K562 (cell line): ENCODE results near the gene SFT2D2. TPM values are rescaled to one million over a fixed set of nuclear protein-coding genes. Genes with fewer than 3 reads are reported as not detected.

Experiments used
- CBFB ChIP-seq: sonication (generic); formaldehyde crosslinking; IDR thresholded peaks from 2 replicates; pipeline ENCODE4 v1.4.0; 2020; ENCODE audit warnings: mild to moderate bottlenecking, missing genetic modification reagents
- CBX5 ChIP-seq: IDR thresholded peaks from 2 replicates; pipeline ENCODE4 v1.6.1; 2014; ENCODE audit warnings: low read depth, borderline replicate concordance
- DPF2 ChIP-seq: fragments of 450-650 bp; IDR thresholded peaks from 2 replicates; pipeline ENCODE4 v1.6.1; 2016
- FIP1L1 ChIP-seq: fragments of 200-400 bp; formaldehyde crosslinking; IDR thresholded peaks from 2 replicates; pipeline ENCODE4 v1.6.1; 2018; ENCODE audit warnings: mild to moderate bottlenecking, low read depth, low read length; ENCODE audit not compliant: poor library complexity, severe bottlenecking
- HEY1 ChIP-seq: fragments of 250-450 bp; sonication (Bioruptor Pico); IDR thresholded peaks from 2 replicates; pipeline ENCODE4 v1.5.0; 2020; ENCODE audit warnings: mild to moderate bottlenecking, moderate library complexity, borderline replicate concordance
- ILK ChIP-seq: fragments of 450-650 bp; IDR thresholded peaks from 2 replicates; pipeline ENCODE4 v1.6.1; 2016; ENCODE audit warnings: missing genetic modification characterization, low read depth, mild to moderate bottlenecking, missing compliant biosample characterization, moderate library complexity, borderline replicate concordance
- MAFF ChIP-seq: IDR thresholded peaks from 2 replicates; pipeline ENCODE4 v1.6.1; 2012; ENCODE audit warnings: low read length, improper control_type of control experiment
- MTA3 ChIP-seq: fragments of 450-650 bp; formaldehyde crosslinking; IDR thresholded peaks from 2 replicates; pipeline ENCODE4 v1.6.1; 2017; ENCODE audit warnings: mild to moderate bottlenecking, borderline replicate concordance
- PRPF4 ChIP-seq: fragments of 200-400 bp; formaldehyde crosslinking; IDR thresholded peaks from one replicate; pipeline ENCODE4 v1.6.1; 2017; ENCODE audit warnings: low read length, low read depth, mild to moderate bottlenecking; ENCODE audit not compliant: insufficient read depth, poor library complexity, severe bottlenecking
- RUNX1 ChIP-seq: sonication (generic); IDR thresholded peaks from 2 replicates; pipeline ENCODE4 v1.6.1; 2016; ENCODE audit warnings: antibody characterized with exemption, low read depth
- STAG1 ChIP-seq: sonication (generic); formaldehyde crosslinking; IDR thresholded peaks from 2 replicates; pipeline ENCODE4 v1.5.0; 2020; ENCODE audit warnings: missing genetic modification reagents, borderline replicate concordance
- TSC22D4 ChIP-seq: fragments of 450-650 bp; IDR thresholded peaks from 2 replicates; pipeline ENCODE4 v1.6.1; 2016; ENCODE audit warnings: missing genetic modification characterization, missing biosample characterization, control low read depth
- ZNF282 ChIP-seq: sonication (generic); formaldehyde crosslinking; IDR thresholded peaks from 2 replicates; pipeline ENCODE4 v1.8.1; 2023; ENCODE audit warnings: missing genetic modification reagents
- polyA plus RNA-seq, 8 experiments: library from polyadenylated mRNA; depleted of rRNA in 4 of 8; stranded (reverse) in 5 of 8; unstranded in 3 of 8; fragments of >200 nt; fragmentation: Nextera tagmentation in 2 of 8; fragmentation: Illumina TruSeq in 1 of 8; extraction: Ambion mirVana in 2 of 8; extraction: Trizol in 1 of 8; gene quantifications; 2 replicates each; pipeline versions ENCODE4 v1.2.1 to v1.2.3, GENCODE V29; 2011 to 2014; ENCODE audit warnings: inconsistent platforms in 1 of 8, missing spikeins in 1 of 8
- total RNA-seq, 7 experiments: library from RNA; depleted of rRNA in 6 of 7; stranded (reverse); fragments of >200 nt in 6 of 7; fragmentation: Illumina TruSeq in 2 of 7; extraction: Trizol in 2 of 7; gene quantifications; 2 replicates each; pipeline versions ENCODE4 v1.2.1 to v1.2.3, GENCODE V29; 2011 to 2021; ENCODE audit warnings: low replicate concordance in 1 of 7
- TF ChIP-seq, protein P1 (sequence below): fragments of 450-650 bp; IDR thresholded peaks from 2 replicates; pipeline ENCODE4 v1.6.1; 2016; ENCODE audit warnings: low read depth
- TF ChIP-seq, protein P2 (sequence below): IDR thresholded peaks from 2 replicates; pipeline ENCODE4 v1.6.1; 2011; ENCODE audit warnings: borderline replicate concordance, low read depth, mild to moderate bottlenecking, moderate library complexity, low read length; ENCODE audit not compliant: insufficient read depth, poor library complexity, severe bottlenecking
- TF ChIP-seq, protein P3 (sequence below): IDR thresholded peaks from 3 replicates; pipeline ENCODE4 v1.6.1; 2011; ENCODE audit warnings: borderline replicate concordance, mild to moderate bottlenecking; ENCODE audit not compliant: insufficient read length, insufficient read depth

SFT2D2 gene
- total and polyA plus RNA-seq, 9 of the 15 experiments (the other 6 are each of a cell fraction or from before 2014, with no cell fraction given): 3.4 to 50.1 (median 21.6) TPM

GRCh38 chr1:168225476-168226190 lies at the start of gene SFT2D2 (continued):
- TF ChIP-seq RUNX1 (no peak), STAG1 (CRISPR knock-in tag) (peak; percentile 42; the same call in 1 of the 2 replicates), MTA3 (peak; percentile 91), FIP1L1 (peak; percentile 67), CBX5 (no peak; the same call in 1 of the 2 replicates), TSC22D4 (tag) (no peak), HEY1 (CRISPR knock-in tag) (no peak), DPF2 (peak; percentile 60), MAFF (no peak), ILK (tag) (no peak), ZNF282 (CRISPR knock-in tag) (peak; percentile 73; the same call in 1 of the 2 replicates), PRPF4 (no peak), CBFB (no peak; the same call in 1 of the 2 replicates)
- TF ChIP-seq, protein P1, sequence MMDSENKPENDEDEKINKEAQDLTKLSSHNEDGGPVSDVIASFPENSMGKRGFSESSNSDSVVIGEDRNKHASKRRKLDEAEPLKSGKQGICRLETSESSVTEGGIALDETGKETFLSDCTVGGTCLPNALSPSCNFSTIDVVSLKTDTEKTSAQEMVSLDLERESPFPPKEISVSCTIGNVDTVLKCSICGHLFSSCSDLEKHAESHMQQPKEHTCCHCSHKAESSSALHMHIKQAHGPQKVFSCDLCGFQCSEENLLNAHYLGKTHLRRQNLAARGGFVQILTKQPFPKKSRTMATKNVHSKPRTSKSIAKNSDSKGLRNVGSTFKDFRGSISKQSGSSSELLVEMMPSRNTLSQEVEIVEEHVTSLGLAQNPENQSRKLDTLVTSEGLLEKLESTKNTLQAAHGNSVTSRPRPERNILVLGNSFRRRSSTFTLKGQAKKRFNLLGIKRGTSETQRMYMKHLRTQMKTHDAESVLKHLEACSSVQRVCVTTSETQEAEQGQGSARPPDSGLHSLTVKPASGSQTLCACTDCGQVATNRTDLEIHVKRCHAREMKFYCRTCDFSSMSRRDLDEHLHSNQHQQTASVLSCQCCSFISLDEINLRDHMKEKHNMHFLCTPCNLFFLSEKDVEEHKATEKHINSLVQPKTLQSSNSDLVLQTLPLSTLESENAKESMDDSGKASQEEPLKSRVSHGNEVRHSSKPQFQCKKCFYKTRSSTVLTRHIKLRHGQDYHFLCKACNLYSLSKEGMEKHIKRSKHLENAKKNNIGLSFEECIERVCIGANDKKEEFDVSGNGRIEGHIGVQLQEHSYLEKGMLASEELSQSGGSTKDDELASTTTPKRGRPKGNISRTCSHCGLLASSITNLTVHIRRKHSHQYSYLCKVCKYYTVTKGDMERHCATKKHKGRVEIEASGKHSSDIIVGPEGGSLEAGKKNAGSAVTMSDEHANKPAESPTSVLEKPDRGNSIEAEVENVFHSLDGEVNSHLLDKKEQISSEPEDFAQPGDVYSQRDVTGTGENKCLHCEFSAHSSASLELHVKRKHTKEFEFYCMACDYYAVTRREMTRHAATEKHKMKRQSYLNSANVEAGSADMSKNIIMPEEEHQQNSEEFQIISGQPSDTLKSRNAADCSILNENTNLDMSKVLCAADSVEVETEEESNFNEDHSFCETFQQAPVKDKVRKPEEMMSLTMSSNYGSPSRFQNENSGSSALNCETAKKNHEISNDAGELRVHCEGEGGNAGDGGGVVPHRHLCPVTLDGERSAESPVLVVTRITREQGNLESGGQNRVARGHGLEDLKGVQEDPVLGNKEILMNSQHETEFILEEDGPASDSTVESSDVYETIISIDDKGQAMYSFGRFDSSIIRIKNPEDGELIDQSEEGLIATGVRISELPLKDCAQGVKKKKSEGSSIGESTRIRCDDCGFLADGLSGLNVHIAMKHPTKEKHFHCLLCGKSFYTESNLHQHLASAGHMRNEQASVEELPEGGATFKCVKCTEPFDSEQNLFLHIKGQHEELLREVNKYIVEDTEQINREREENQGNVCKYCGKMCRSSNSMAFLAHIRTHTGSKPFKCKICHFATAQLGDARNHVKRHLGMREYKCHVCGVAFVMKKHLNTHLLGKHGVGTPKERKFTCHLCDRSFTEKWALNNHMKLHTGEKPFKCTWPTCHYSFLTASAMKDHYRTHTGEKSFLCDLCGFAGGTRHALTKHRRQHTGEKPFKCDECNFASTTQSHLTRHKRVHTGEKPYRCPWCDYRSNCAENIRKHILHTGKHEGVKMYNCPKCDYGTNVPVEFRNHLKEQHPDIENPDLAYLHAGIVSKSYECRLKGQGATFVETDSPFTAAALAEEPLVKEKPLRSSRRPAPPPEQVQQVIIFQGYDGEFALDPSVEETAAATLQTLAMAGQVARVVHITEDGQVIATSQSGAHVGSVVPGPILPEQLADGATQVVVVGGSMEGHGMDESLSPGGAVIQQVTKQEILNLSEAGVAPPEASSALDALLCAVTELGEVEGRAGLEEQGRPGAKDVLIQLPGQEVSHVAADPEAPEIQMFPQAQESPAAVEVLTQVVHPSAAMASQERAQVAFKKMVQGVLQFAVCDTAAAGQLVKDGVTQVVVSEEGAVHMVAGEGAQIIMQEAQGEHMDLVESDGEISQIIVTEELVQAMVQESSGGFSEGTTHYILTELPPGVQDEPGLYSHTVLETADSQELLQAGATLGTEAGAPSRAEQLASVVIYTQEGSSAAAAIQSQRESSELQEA: no peak
- TF ChIP-seq, protein P2, sequence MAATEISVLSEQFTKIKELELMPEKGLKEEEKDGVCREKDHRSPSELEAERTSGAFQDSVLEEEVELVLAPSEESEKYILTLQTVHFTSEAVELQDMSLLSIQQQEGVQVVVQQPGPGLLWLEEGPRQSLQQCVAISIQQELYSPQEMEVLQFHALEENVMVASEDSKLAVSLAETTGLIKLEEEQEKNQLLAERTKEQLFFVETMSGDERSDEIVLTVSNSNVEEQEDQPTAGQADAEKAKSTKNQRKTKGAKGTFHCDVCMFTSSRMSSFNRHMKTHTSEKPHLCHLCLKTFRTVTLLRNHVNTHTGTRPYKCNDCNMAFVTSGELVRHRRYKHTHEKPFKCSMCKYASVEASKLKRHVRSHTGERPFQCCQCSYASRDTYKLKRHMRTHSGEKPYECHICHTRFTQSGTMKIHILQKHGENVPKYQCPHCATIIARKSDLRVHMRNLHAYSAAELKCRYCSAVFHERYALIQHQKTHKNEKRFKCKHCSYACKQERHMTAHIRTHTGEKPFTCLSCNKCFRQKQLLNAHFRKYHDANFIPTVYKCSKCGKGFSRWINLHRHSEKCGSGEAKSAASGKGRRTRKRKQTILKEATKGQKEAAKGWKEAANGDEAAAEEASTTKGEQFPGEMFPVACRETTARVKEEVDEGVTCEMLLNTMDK: no peak
- TF ChIP-seq, protein P3, sequence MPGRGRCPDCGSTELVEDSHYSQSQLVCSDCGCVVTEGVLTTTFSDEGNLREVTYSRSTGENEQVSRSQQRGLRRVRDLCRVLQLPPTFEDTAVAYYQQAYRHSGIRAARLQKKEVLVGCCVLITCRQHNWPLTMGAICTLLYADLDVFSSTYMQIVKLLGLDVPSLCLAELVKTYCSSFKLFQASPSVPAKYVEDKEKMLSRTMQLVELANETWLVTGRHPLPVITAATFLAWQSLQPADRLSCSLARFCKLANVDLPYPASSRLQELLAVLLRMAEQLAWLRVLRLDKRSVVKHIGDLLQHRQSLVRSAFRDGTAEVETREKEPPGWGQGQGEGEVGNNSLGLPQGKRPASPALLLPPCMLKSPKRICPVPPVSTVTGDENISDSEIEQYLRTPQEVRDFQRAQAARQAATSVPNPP: no peak
